Hepatocyte (in vitro differentiated cells): ENCODE measurements around the gene SLC8A1. TPM values are rescaled to one million over a fixed set of nuclear protein-coding genes. Genes with fewer than 3 reads are reported as not detected.

ENCODE experiments used
- DNase-seq: peaks from one replicate; pipeline ENCODE4 v3.0.0-alpha.2; 2016; ENCODE audit warnings: low spot score
- H2AFZ ChIP-seq: fragments of 200-600 bp; sonication (generic); 2 replicates; pipeline ENCODE4 v1.6.0; 2016; ENCODE audit warnings: antibody characterized with exemption, mild to moderate bottlenecking
- H3K27ac ChIP-seq: fragments of 200-600 bp; sonication (generic); 2 replicates; pipeline ENCODE4 v1.5.1; 2016; ENCODE audit warnings: mild to moderate bottlenecking
- H3K27me3 ChIP-seq: fragments of 200-600 bp; sonication (generic); 2 replicates; pipeline ENCODE4 v1.6.1; 2016
- H3K36me3 ChIP-seq: fragments of 200-600 bp; sonication (generic); replicated peaks from 2 replicates; pipeline ENCODE4 v1.5.1; 2016; ENCODE audit warnings: low read depth; ENCODE audit not compliant: insufficient read depth
- H3K4me1 ChIP-seq: fragments of 200-600 bp; sonication (generic); 2 replicates; pipeline ENCODE4 v1.5.1; 2016; ENCODE audit warnings: mild to moderate bottlenecking, moderate library complexity; ENCODE audit not compliant: insufficient read depth
- H3K4me2 ChIP-seq: fragments of 200-600 bp; sonication (generic); 2 replicates; pipeline ENCODE4 v1.6.0; 2016
- H3K4me3 ChIP-seq: fragments of 200-600 bp; sonication (generic); 2 replicates; pipeline ENCODE4 v1.5.1; 2016; ENCODE audit warnings: mild to moderate bottlenecking
- H3K79me2 ChIP-seq: fragments of 200-600 bp; sonication (generic); 2 replicates; pipeline ENCODE4 v1.6.0; 2017; ENCODE audit warnings: mild to moderate bottlenecking
- H3K9me2 ChIP-seq: fragments of 200-600 bp; sonication (generic); replicated peaks from 2 replicates; pipeline ENCODE4 v1.6.0; 2017; ENCODE audit warnings: mild to moderate bottlenecking; ENCODE audit not compliant: insufficient read depth
- H3K9me3 ChIP-seq: fragments of 200-600 bp; sonication (generic); 2 replicates; pipeline ENCODE4 v1.5.1; 2016; ENCODE audit warnings: low read depth, mild to moderate bottlenecking
- H4K20me1 ChIP-seq: fragments of 200-600 bp; sonication (generic); 2 replicates; pipeline ENCODE4 v1.6.0; 2016; ENCODE audit warnings: mild to moderate bottlenecking; ENCODE audit not compliant: insufficient read depth, poor library complexity, severe bottlenecking
- CTCF ChIP-seq: fragments of 200-600 bp; sonication (generic); IDR thresholded peaks from 2 replicates; pipeline ENCODE4 v1.5.1; 2016; ENCODE audit warnings: antibody characterized with exemption, mild to moderate bottlenecking; ENCODE audit not compliant: poor library complexity
- EZH2 ChIP-seq: fragments of 200-600 bp; sonication (generic); IDR thresholded peaks from 2 replicates; pipeline ENCODE4 v1.6.1; 2016; ENCODE audit warnings: antibody characterized with exemption, mild to moderate bottlenecking, borderline replicate concordance
- EZH2phosphoT487 ChIP-seq: fragments of 200-600 bp; sonication (generic); IDR thresholded peaks from one replicate; pipeline ENCODE4 v1.6.1; 2018; ENCODE audit warnings: antibody characterized with exemption, mild to moderate bottlenecking, low read depth, moderate library complexity; ENCODE audit not compliant: unreplicated experiment, severe bottlenecking
- WGBS: methylation state at CpG from one replicate; pipeline ENCODE4 v1.1.6; 2016; ENCODE audit warnings: low lambda C conversion rate; ENCODE audit errors: missing lambda C conversion rate; 5-methylcytosine and 5-hydroxymethylcytosine counted together
- polyA plus RNA-seq: library from polyadenylated mRNA; unstranded; fragments of >200 nt; fragmentation: Nextera tagmentation; extraction: Ambion mirVana; gene quantifications from 2 replicates; pipeline ENCODE4 v1.2.1, GENCODE V29; 2016
- total RNA-seq: library from RNA; depleted of rRNA; stranded (reverse); fragments of >200 nt; gene quantifications from 2 replicates; pipeline ENCODE4 v1.2.3, GENCODE V29; 2014

Gene SLC8A1
- total and polyA plus RNA-seq, 2 experiments from 2014 or later = 2.2 to 8.9 TPM

DNA sequence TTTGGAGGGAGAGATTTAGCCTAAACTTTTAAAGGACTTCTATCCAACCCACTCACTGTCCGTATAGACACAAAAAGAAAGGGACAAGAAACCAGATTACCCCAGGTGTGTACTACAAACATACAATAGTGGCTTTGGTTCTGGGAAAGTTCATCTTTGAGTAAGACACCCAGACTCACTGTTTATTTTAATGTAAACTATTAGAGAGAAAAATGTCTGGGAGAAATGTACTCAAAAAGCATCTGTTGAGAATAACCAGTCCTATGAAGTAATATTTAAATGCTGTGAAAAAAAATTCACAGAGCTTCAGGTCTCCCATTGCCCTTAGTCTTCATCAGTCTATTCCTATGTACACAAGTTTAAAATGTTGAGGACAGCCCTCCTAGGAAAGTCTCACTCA, 107.5 kb downstream of the SLC8A1 start:
- 71% methylated on average over 1 of the region's 1 CpG for WGBS
- TF ChIP-seq CTCF = no peak
- TF ChIP-seq EZH2 = no peak
- TF ChIP-seq EZH2phosphoT487 = no peak
- H3K79me2 ChIP-seq = no peaks in the 10 kb centered on the region
- no peaks in the 10 kb centered on the region for H3K9me2 ChIP-seq
- no peak for DNase-seq
- H3K4me3 ChIP-seq = no peak overlapping the region
- no peaks in the 10 kb centered on the region for H3K36me3 ChIP-seq
- no peak overlapping the region for H3K4me2 ChIP-seq
- H3K27ac ChIP-seq = no peak overlapping the region
- peaks cover 5% of the 10 kb centered on the region for H3K4me1 ChIP-seq
- no peaks in the 10 kb centered on the region for H4K20me1 ChIP-seq
- no peaks in the 10 kb centered on the region for H3K9me3 ChIP-seq
- H3K27me3 ChIP-seq = no peaks in the 10 kb centered on the region
- no peak overlapping the region for H2AFZ ChIP-seq

DNA sequence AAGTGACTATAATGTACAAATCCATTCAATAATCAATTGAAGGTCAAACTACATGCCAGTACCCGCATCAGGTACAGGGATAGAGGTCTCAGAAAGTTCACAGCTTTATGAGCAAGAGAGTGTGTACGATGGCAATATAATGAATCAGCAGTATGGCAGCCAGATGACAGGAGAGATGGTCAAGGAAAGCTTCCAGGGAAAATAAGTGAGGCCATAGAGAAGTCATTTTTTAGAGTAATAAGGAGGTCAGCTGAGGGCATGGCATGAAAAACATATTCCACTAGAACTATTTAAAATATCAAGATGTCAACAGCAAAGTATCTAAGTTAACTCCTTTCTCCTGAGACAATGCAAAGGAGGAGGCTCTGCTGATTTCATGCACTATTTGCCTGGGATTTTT, 108.0 kb downstream of the SLC8A1 start:
- no peaks in the 10 kb centered on the region for H3K36me3 ChIP-seq
- no peaks in the 10 kb centered on the region for H3K27me3 ChIP-seq
- peaks cover 5% of the 10 kb centered on the region for H3K4me1 ChIP-seq
- H3K27ac ChIP-seq = no peak overlapping the region
- no peaks in the 10 kb centered on the region for H3K9me3 ChIP-seq
- H3K4me2 ChIP-seq = no peak overlapping the region
- DNase-seq = no peak
- 68% methylated on average over 2 of the region's 2 CpGs for WGBS
- H3K79me2 ChIP-seq = no peaks in the 10 kb centered on the region
- no peak overlapping the region for H2AFZ ChIP-seq
- H3K4me3 ChIP-seq = no peak overlapping the region
- TF ChIP-seq EZH2 (no peak), CTCF (no peak), EZH2phosphoT487 (no peak)
- H4K20me1 ChIP-seq = no peaks in the 10 kb centered on the region
- no peaks in the 10 kb centered on the region for H3K9me2 ChIP-seq

DNA sequence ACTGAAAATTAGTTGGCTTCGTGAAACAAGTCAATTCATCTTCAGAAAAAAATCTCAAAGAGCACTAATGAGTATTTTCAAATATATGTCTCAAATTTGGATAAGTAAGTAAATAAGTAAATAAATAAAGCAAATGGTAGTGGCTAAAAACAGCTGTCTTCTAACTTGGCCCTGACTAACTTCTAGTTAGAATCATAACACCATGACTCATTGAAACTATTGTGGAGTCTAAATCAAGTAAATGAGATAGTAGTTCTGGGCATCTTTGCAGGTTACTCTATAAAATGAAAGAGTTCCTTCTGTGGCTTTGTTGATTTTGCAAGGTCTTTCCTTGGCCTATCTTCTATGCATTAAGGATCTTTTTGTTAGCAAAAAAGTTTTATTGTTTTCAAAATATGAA, 110.7 kb downstream of the SLC8A1 start:
- Histone ChIP-seq H3K9me2 (no peaks in the 10 kb centered on the region), H3K4me1 (peaks cover 5% of the 10 kb centered on the region), H3K4me3 (no peak overlapping the region), H3K36me3 (no peaks in the 10 kb centered on the region), H3K27me3 (no peaks in the 10 kb centered on the region), H4K20me1 (no peaks in the 10 kb centered on the region), H3K27ac (no peak overlapping the region), H3K79me2 (no peaks in the 10 kb centered on the region), H3K4me2 (no peak overlapping the region), H2AFZ (no peak overlapping the region), H3K9me3 (no peaks in the 10 kb centered on the region)
- no peak for DNase-seq
- 96% methylated on average over 1 of the region's 1 CpG for WGBS
- TF ChIP-seq EZH2phosphoT487 (no peak), CTCF (no peak), EZH2 (no peak)

DNA sequence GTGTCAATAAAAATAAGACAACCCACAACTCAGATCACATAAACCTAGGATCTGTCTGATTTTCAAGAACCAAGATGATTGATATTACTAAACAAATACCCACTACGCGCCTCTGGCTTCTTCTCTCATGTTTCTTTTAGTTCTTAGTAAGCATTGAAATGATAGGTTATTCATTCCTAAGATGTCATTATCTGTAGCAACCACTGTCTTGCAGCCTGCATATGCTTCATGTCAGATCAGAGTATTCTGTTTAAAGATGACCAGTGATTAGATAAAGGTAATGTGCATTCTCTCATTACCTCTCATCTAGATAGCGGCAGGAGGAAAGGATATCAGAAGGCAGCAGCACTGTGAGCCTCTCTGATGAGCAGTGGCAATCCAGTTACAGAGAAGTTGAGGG, 112.9 kb downstream of the SLC8A1 start:
- TF ChIP-seq CTCF (no peak), EZH2phosphoT487 (no peak)
- no peaks in the 10 kb centered on the region for H4K20me1 ChIP-seq
- no peak overlapping the region for H2AFZ ChIP-seq
- 63% methylated on average over 3 of the region's 3 CpGs for WGBS
- H3K27me3 ChIP-seq = no peaks in the 10 kb centered on the region
- no peak for DNase-seq
- H3K9me3 ChIP-seq = no peaks in the 10 kb centered on the region
- H3K79me2 ChIP-seq = no peaks in the 10 kb centered on the region
- no peaks in the 10 kb centered on the region for H3K4me1 ChIP-seq
- no peaks in the 10 kb centered on the region for H3K9me2 ChIP-seq
- H3K36me3 ChIP-seq = no peaks in the 10 kb centered on the region
- no peak overlapping the region for H3K27ac ChIP-seq
- no peak overlapping the region for H3K4me3 ChIP-seq
- no peak overlapping the region for H3K4me2 ChIP-seq
